ENCODE results near the gene CNTNAP2.

Gene CNTNAP2

GRCh38 chr7:148124477-148124876 lies 2007.9 kb downstream of the CNTNAP2 start:
- no peak for DNase-seq (ENCODE audit: low read depth)
- no peak overlapping the region for H3K4me3 ChIP-seq (ENCODE audit: control insufficient read depth, low read depth, low read length)
- TF ChIP-seq CTCF (conservative IDR thresholded peaks at IDR 0.05; ENCODE audit: control insufficient read depth, insufficient read depth, low read depth, low read length), result no peak

- no peak overlapping the region for H3K4me3 ChIP-seq (ENCODE audit: control insufficient read depth, low read depth, low read length)
- no peak for DNase-seq (ENCODE audit: low read depth)
- no peak for TF ChIP-seq CTCF (conservative IDR thresholded peaks at IDR 0.05; ENCODE audit: control insufficient read depth, insufficient read depth, low read depth, low read length)
These were observed 2010.8 kb downstream of the CNTNAP2 start for GRCh38 chr7:148127374-148127773.

GRCh38 chr7:148129023-148129422 lies 2012.4 kb downstream of the CNTNAP2 start:
- TF ChIP-seq CTCF (conservative IDR thresholded peaks at IDR 0.05; ENCODE audit: control insufficient read depth, insufficient read depth, low read depth, low read length), result no peak
- DNase-seq (ENCODE audit: low read depth), result no peak
- H3K4me3 ChIP-seq (ENCODE audit: control insufficient read depth, low read depth, low read length), result no peak overlapping the region

GRCh38 chr7:148135116-148135515 lies 2018.5 kb downstream of the CNTNAP2 start:
- no peak for TF ChIP-seq CTCF (conservative IDR thresholded peaks at IDR 0.05; ENCODE audit: control insufficient read depth, insufficient read depth, low read depth, low read length)
- peak; percentile 1 for DNase-seq (ENCODE audit: low read depth)

GRCh38 chr7:148135997-148136396 lies 2019.4 kb downstream of the CNTNAP2 start:
- TF ChIP-seq CTCF (conservative IDR thresholded peaks at IDR 0.05; ENCODE audit: control insufficient read depth, insufficient read depth, low read depth, low read length), result no peak
- no peak overlapping the region for H3K4me3 ChIP-seq (ENCODE audit: control insufficient read depth, low read depth, low read length)
- no peak for DNase-seq (ENCODE audit: low read depth)

More at GRCh38 chr7:148135116-148135515, 2018.5 kb downstream of the CNTNAP2 start:
- no peak overlapping the region for H3K4me3 ChIP-seq (ENCODE audit: control insufficient read depth, low read depth, low read length)

- no peak overlapping the region for H3K4me3 ChIP-seq (ENCODE audit: control insufficient read depth, low read depth, low read length)
- TF ChIP-seq CTCF (conservative IDR thresholded peaks at IDR 0.05; ENCODE audit: control insufficient read depth, insufficient read depth, low read depth, low read length), result peak; percentile 44
- peak; percentile 40 for DNase-seq (ENCODE audit: low read depth)
These were observed 2026.2 kb downstream of the CNTNAP2 start for GRCh38 chr7:148142660-148143248.

GRCh38 chr7:148144827-148145226 lies 2028.2 kb downstream of the CNTNAP2 start:
- TF ChIP-seq CTCF (conservative IDR thresholded peaks at IDR 0.05; ENCODE audit: control insufficient read depth, insufficient read depth, low read depth, low read length), result no peak
- DNase-seq (ENCODE audit: low read depth), result no peak
- H3K4me3 ChIP-seq (ENCODE audit: control insufficient read depth, low read depth, low read length), result no peak overlapping the region

Measured in fibroblast of mammary gland (primary cell).